Adrenal gland (tissue), 12 donors: ENCODE results near the gene IRF2BP2. TPM values are rescaled to one million over a fixed set of nuclear protein-coding genes. Genes with fewer than 3 reads are reported as not detected.

Experiments
- DNase-seq, 7 donors: peaks; one replicate each; pipeline ENCODE4 v3.0.0-alpha.2; 2019 to 2020
- H3K27ac ChIP-seq, 5 donors: fragments of 200-600 bp; sonication (generic) in 4 of 5; 1 replicate in 3 of 5; 2 replicates in 2 of 5; pipeline versions ENCODE4 v1.5.1 to v1.8.0; 2016 to 2020; ENCODE audit warnings: mild to moderate bottlenecking in 1 of 5
- H3K27me3 ChIP-seq: fragments of 200-600 bp; 2 replicates; pipeline ENCODE4 v1.8.0; 2021
- H3K36me3 ChIP-seq, 2 donors: fragments of 200-600 bp; replicated peaks in 1 of 2; 1 replicate in 1 of 2; 2 replicates in 1 of 2; pipeline versions ENCODE4 v1.5.1 to v1.8.0; 2018 to 2022
- H3K4me1 ChIP-seq, 2 donors: fragments of 200-600 bp; replicated peaks in 1 of 2; 1 replicate in 1 of 2; 2 replicates in 1 of 2; pipeline versions ENCODE4 v1.5.1 to v1.8.0; 2018 to 2021
- H3K4me3 ChIP-seq, 4 donors: fragments of 200-600 bp; sonication (generic) in 3 of 4; one replicate each; pipeline ENCODE4 v1.5.1; 2016 to 2018
- H3K9me3 ChIP-seq, 3 donors: fragments of 200-600 bp; sonication (generic) in 1 of 3; replicated peaks in 1 of 3; 1 replicate in 2 of 3; 2 replicates in 1 of 3; pipeline versions ENCODE4 v1.5.1 to v1.8.0; 2016 to 2021
- POLR2A ChIP-seq, 2 donors: fragments of 450-650 bp; IDR thresholded peaks; one replicate each; pipeline ENCODE4 v1.6.1; 2017; ENCODE audit warnings: antibody characterized with exemption in 2 of 2, mild to moderate bottlenecking in 2 of 2, moderate library complexity in 1 of 2
- WGBS, 4 donors: extraction: QIAGEN DNeasy Blood & Tissue Kit in 2 of 4; methylation state at CpG; one replicate each; pipeline versions ENCODE4 v1.1.5 to v1.1.7; 2013 to 2017; 5-methylcytosine and 5-hydroxymethylcytosine counted together
- intact Hi-C, 2 donors: fragments of 100-400 bp; cut with DNase I; formaldehyde crosslinking; loops; one replicate each; pipeline versions ENCODE4 v1.14.1 to v1.15.0; 2022 to 2023
- polyA plus RNA-seq, 3 donors: library from polyadenylated mRNA; stranded (reverse); fragments of 200-250 nt in 2 of 3; fragments of 350-450 nt in 1 of 3; fragmentation: Illumina TruSeq in 1 of 3; extraction: RNeasy Lipid Tissue Mini Kit (QIAGEN cat#74804) in 1 of 3; gene quantifications; one replicate each; pipeline ENCODE4 v1.2.3, GENCODE V29; 2013 to 2014
- total RNA-seq, 9 donors: library from RNA; depleted of rRNA in 4 of 9; stranded (reverse); fragments of >200 nt in 4 of 9; fragments of 120-200 nt in 1 of 9; fragmentation: NEBNext Ultra II Directional in 1 of 9; extraction: Animal tissue kit (Norgen Biotek cat#: 25700) in 1 of 9; gene quantifications; one replicate each; pipeline versions ENCODE4 v1.1.0 to v1.2.4, GENCODE V29; 2013 to 2023
- TF ChIP-seq, protein P1 (sequence below), 6 experiments: fragments of 450-650 bp in 4 of 6; fragments of 200-600 bp in 2 of 6; sonication (generic) in 1 of 6; IDR thresholded peaks; 1 replicate in 5 of 6; 2 replicates in 1 of 6; pipeline versions ENCODE4 v1.5.1 to v1.8.0; 2016 to 2021; ENCODE audit warnings: antibody characterized with exemption in 6 of 6, mild to moderate bottlenecking in 2 of 6, moderate library complexity in 1 of 6
- donor health status: healthy with polysubstance abuse.
- donor health status: Bipolar disorder and iron deficiency.
- donor health status: DM: yes; HTN: yes; CAD: no.
- donor health status: DM: no; HTN: no; CAD: no.
- donor health status: DM: no; HTN: no; CAD: no.
- donor health status: DM: yes; HTN: yes; CAD: no.

The IRF2BP2 gene
- total and polyA plus RNA-seq, 12 donors = 37.5 to 182 (median 84.4) TPM

DNA sequence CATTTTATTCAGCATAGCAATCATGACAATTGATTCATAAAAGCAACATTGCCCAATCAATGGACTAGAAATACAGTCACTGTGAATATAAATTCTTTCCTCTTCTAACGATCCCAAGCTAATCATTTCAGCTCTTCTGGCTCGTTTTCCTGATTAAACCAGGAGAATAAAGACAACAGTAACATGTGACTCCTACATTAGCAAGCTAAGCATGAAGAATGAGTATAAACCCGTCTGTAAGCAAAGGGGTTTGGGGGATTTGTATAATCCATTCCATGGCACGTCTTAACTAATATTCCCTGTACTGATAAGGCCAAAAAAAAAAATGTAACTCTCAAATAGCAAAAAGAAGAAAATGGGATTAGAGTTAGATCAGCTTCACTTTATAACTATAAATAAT, 21.6 kb downstream of the IRF2BP2 start:
- WGBS, 4 donors = 69 to 80% (median 74%) methylated on average over 4 of the region's 4 CpGs
- Histone ChIP-seq H3K4me3 (no peak overlapping the region), H3K9me3 (no peaks in the 10 kb centered on the region), H3K4me1 (peaks cover 22 to 30% of the 10 kb centered on the region in 2 donors), H3K27me3 (no peaks in the 10 kb centered on the region), H3K27ac (no peak overlapping the region), H3K36me3 (no peaks in the 10 kb centered on the region)
- intact Hi-C loops = no loop called here
- no peak for DNase-seq
- TF ChIP-seq, protein P1, sequence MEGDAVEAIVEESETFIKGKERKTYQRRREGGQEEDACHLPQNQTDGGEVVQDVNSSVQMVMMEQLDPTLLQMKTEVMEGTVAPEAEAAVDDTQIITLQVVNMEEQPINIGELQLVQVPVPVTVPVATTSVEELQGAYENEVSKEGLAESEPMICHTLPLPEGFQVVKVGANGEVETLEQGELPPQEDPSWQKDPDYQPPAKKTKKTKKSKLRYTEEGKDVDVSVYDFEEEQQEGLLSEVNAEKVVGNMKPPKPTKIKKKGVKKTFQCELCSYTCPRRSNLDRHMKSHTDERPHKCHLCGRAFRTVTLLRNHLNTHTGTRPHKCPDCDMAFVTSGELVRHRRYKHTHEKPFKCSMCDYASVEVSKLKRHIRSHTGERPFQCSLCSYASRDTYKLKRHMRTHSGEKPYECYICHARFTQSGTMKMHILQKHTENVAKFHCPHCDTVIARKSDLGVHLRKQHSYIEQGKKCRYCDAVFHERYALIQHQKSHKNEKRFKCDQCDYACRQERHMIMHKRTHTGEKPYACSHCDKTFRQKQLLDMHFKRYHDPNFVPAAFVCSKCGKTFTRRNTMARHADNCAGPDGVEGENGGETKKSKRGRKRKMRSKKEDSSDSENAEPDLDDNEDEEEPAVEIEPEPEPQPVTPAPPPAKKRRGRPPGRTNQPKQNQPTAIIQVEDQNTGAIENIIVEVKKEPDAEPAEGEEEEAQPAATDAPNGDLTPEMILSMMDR (IDR thresholded peaks at IDR 0.05) = no peak
- TF ChIP-seq POLR2A (IDR thresholded peaks at IDR 0.05) = no peak

DNA sequence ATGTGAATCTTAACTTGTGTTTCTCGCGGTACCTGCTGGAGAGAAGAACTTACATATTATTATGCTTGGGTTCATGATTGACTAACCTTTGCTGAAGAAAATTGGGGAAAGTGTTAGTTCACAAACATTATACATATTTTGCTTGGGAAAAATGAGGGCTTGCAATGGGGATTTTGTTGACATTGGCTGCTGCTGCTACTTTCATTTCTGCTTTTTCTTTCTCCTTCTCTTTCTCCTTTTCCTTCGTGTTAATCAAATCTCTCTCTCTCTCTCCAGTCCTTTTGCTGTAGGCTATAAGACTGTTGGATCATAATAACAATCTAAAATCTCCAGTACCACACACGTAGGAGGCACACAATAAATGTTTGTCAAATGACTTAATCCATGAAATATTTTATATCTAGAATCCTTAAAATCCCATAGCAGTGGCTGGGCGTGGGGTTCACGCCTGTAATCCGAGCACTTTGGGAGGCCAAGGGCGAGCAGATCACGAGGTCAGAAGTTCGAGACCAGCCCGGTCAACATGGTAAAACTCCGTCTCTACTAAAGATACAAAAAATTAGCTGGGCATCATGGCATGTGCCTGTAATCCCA, 23.0 kb downstream of the IRF2BP2 start:
- Histone ChIP-seq H3K27me3 (no peaks in the 10 kb centered on the region), H3K27ac (peak overlapping the region in 3 of 5 donors; percentile 83 to 88 (median 88)), H3K9me3 (no peaks in the 10 kb centered on the region), H3K36me3 (no peaks in the 10 kb centered on the region), H3K4me3 (no peak overlapping the region), H3K4me1 (peaks cover 22 to 30% of the 10 kb centered on the region in 2 donors)
- intact Hi-C loops = no loop called here
- DNase-seq = no peak
- 73 to 82% (median 79%) methylated on average over 12 of the region's 12 CpGs for WGBS, 4 donors
- TF ChIP-seq POLR2A (IDR thresholded peaks at IDR 0.05) = no peak
- TF ChIP-seq, protein P1 (IDR thresholded peaks at IDR 0.05) = no peak

DNA sequence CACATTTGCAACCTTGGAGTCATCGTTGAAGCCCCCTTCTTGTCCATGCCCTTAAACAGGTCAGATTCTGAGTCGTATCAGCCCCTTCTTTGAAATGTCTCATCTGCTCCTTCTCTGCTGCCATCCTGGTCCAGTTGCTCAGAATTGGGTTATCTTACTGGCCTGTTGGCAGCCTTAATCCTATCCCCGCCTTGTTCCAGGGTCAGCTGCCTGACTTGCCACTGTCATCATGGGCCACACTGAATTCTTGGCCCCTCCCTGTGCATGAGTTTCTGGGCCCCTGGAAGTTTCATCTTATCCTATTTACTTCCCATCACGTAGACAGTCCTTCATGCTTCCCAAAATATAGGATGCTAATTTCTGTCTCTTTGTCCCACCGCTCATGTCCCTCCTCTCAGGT, 23.7 kb downstream of the IRF2BP2 start:
- Histone ChIP-seq H3K4me3 (no peak overlapping the region), H3K4me1 (peaks cover 22 to 30% of the 10 kb centered on the region in 2 donors), H3K27me3 (no peaks in the 10 kb centered on the region), H3K9me3 (no peaks in the 10 kb centered on the region), H3K36me3 (no peaks in the 10 kb centered on the region), H3K27ac (peak overlapping the region in 4 of 5 donors; percentile 78 to 88 (median 86))
- DNase-seq = no peak
- 85 to 91% (median 90%) methylated on average over 5 of the region's 5 CpGs for WGBS, 4 donors
- TF ChIP-seq, protein P1 (IDR thresholded peaks at IDR 0.05) = no peak
- TF ChIP-seq POLR2A (IDR thresholded peaks at IDR 0.05) = no peak
- intact Hi-C loops = no loop called here

DNA sequence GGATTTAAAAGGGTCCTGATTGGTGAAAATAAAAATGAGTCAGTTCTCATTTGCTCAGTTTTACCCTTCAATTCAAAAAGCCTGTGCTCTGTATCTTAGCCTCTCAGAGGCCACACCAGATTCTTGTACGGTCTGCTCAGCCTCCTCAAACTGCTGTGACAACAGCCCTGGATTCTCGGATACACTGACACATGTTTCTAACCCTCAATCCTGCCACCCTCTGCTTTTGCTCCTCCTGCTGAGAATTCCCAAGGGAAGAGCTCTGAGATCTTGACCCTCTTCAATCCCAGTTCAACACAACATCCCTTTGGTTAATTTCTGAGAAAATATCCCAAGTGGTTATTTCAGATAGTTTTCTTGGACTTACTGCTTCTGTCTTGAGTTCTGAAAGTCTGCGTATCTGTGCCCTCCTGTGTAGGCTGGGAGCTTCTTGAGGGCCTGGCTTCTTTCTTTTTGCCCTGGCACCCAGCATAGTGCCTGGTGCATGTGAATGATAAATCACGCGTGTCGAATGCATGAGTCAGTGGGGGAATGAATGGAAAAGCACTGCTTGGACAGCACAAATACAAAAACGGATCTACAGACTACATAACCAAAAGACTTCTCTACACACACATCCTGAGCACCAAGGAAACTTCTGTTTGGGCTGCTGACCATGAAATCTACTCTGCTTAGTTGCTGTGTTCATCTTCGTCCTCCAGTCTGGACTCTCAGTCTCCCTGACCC, 24.5 kb downstream of the IRF2BP2 start:
- H3K27me3 ChIP-seq = no peaks in the 10 kb centered on the region
- H3K36me3 ChIP-seq = no peaks in the 10 kb centered on the region
- 45 to 54% (median 45%) methylated on average over 8 of the region's 8 CpGs for WGBS, 4 donors
- peak; percentile 66 to 89 (median 82) for DNase-seq
- H3K27ac ChIP-seq = peak overlapping the region; percentile 23 to 88 (median 83)
- intact Hi-C loops = no loop called here
- H3K4me3 ChIP-seq = no peak overlapping the region
- TF ChIP-seq POLR2A (IDR thresholded peaks at IDR 0.05) = peak in 1 of 2 donors; percentile 58
- TF ChIP-seq, protein P1 (IDR thresholded peaks at IDR 0.05) = no peak
- no peaks in the 10 kb centered on the region for H3K9me3 ChIP-seq
- H3K4me1 ChIP-seq = peaks cover 22 to 30% of the 10 kb centered on the region in 2 donors
